ENCODE results near the gene STXBP6. TPM values are rescaled to one million over a fixed set of nuclear protein-coding genes. Genes with fewer than 3 reads are reported as not detected.

Gene STXBP6
- total and polyA plus RNA-seq, 2 donors (not counting 3 experiments of a cell fraction or from before 2014, with no cell fraction given), result 0.06 TPM; not detected in 1

DNA sequence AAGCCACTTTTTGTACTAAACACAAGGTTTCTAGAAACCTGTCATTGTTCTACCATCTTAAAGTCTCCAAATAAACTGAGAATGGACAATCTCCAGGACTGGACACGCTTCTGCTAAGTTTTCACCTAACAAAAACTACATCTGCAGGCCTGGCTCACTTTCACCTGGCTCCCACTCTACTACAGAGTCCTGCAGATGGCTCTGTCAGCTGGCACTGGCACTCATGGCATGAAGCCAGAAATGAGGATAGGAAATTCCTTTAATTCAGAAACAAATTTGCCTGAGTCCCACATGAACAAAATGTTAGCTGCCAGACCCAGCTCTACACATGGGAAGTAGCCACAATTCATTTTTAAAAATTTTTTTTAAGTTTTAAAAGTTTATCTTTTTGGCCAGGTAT lies 42.1 kb downstream of the STXBP6 start:
- intact Hi-C loops (cut with micrococcal nuclease) (no loop called here), dilution Hi-C loops (cut with MboI; ENCODE audit: extremely low pct_ligation_motif_present, low sequenced_read_pairs) (no loop called here)
- Histone ChIP-seq H3K4me3 (replicated peaks in 1 of 3; ENCODE audit: insufficient read depth in 1 of 3, low read depth in 1 of 3, low read length in 3 of 3) (no peak overlapping the region), H3K4me1 (ENCODE audit: control insufficient read depth, extremely low read depth, insufficient read depth, low read length) (peaks cover 12% of the 10 kb centered on the region), H3K27me3 (ENCODE audit: control insufficient read depth in 2 of 2, insufficient read depth in 2 of 2, low read length in 2 of 2) (no peaks in the 10 kb centered on the region), H4K20me1 (replicated peaks; ENCODE audit: control insufficient read depth, extremely low read depth, insufficient read depth, low read length) (no peaks in the 10 kb centered on the region), H3K9me1 (replicated peaks; ENCODE audit: control insufficient read depth, extremely low read depth, insufficient read depth, low read length) (no peaks in the 10 kb centered on the region), H2AFZ (ENCODE audit: low read depth, low read length) (no peak overlapping the region), H3K9ac (replicated peaks; ENCODE audit: extremely low read depth, insufficient read depth, low read length) (no peak overlapping the region), H3K9me3 (replicated peaks; ENCODE audit: control insufficient read depth, insufficient read depth, low read length) (no peaks in the 10 kb centered on the region), H3K4me2 (ENCODE audit: insufficient read depth, low read length) (no peak overlapping the region), H3K79me2 (ENCODE audit: control insufficient read depth, insufficient read depth, low read length) (no peaks in the 10 kb centered on the region), H3K27ac (ENCODE audit: insufficient read depth, low read depth, low read length) (no peak overlapping the region), H3K36me3 (ENCODE audit: control insufficient read depth in 2 of 2, extremely low read depth in 1 of 2, insufficient read depth in 2 of 2, low read length in 2 of 2) (no peaks in the 10 kb centered on the region)
- ChIA-PET CTCF (no interaction called here), POLR2A (no interaction called here)
- DNase-seq (ENCODE audit: low read depth, low spot score) (no peak), FAIRE-seq (no peak)
- TF ChIP-seq GATA2 (IDR thresholded peaks at IDR 0.05; ENCODE audit: insufficient read depth, insufficient read length, low read depth, low read length), result no peak
- TF ChIP-seq, protein P1, sequence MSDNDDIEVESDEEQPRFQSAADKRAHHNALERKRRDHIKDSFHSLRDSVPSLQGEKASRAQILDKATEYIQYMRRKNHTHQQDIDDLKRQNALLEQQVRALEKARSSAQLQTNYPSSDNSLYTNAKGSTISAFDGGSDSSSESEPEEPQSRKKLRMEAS (IDR thresholded peaks at IDR 0.05; ENCODE audit: insufficient read depth, insufficient read length), result no peak
- TF ChIP-seq MYC (IDR thresholded peaks at IDR 0.05; ENCODE audit: low read depth, low read length), result no peak
- no peak for TF ChIP-seq EZH2 (IDR thresholded peaks at IDR 0.05; ENCODE audit: borderline replicate concordance, low read depth, low read length, severe bottlenecking)
- TF ChIP-seq POLR2A (IDR thresholded peaks at IDR 0.05; ENCODE audit: low read depth, low read length), result no peak
- no peak for TF ChIP-seq POLR2AphosphoS5 (IDR thresholded peaks at IDR 0.05; ENCODE audit: insufficient read depth, low read depth, low read length)
- TF ChIP-seq JUN (IDR thresholded peaks at IDR 0.05; ENCODE audit: borderline replicate concordance, insufficient read depth, insufficient read length, low read depth), result no peak
- no peak for TF ChIP-seq FOS (IDR thresholded peaks at IDR 0.05; ENCODE audit: borderline replicate concordance, insufficient read depth, low read length)
- TF ChIP-seq, protein P2, sequence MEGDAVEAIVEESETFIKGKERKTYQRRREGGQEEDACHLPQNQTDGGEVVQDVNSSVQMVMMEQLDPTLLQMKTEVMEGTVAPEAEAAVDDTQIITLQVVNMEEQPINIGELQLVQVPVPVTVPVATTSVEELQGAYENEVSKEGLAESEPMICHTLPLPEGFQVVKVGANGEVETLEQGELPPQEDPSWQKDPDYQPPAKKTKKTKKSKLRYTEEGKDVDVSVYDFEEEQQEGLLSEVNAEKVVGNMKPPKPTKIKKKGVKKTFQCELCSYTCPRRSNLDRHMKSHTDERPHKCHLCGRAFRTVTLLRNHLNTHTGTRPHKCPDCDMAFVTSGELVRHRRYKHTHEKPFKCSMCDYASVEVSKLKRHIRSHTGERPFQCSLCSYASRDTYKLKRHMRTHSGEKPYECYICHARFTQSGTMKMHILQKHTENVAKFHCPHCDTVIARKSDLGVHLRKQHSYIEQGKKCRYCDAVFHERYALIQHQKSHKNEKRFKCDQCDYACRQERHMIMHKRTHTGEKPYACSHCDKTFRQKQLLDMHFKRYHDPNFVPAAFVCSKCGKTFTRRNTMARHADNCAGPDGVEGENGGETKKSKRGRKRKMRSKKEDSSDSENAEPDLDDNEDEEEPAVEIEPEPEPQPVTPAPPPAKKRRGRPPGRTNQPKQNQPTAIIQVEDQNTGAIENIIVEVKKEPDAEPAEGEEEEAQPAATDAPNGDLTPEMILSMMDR (IDR thresholded peaks at IDR 0.05; ENCODE audit: extremely low read depth in 1 of 2, insufficient read depth in 1 of 2, low read depth in 1 of 2, low read length in 2 of 2), result no peak
- no TSS peak for BruUV-seq (replicated peaks)

All from endothelial cell of umbilical vein (primary cell).